ENCODE data around the gene PTH1R. TPM values are rescaled to one million over a fixed set of nuclear protein-coding genes. Genes with fewer than 3 reads are reported as not detected.

Gene PTH1R
- total and polyA plus RNA-seq, 12 donors, result 1.5 to 89.8 (median 4.2) TPM

GRCh38 chr3:46896386-46896785 lies 18.9 kb downstream of the PTH1R start:
- no peaks in the 10 kb centered on the region for H3K36me3 ChIP-seq
- no peak overlapping the region for H3K27ac ChIP-seq
- TF ChIP-seq CTCF (IDR thresholded peaks at IDR 0.05), result no peak
- H3K4me1 ChIP-seq, result peaks cover 11 to 53% (median 41%) of the 10 kb centered on the region in 9 donors
- no peak for ATAC-seq
- WGBS, 2 donors, result 71 to 73% methylated on average over 5 of the region's 5 CpGs
- H3K27me3 ChIP-seq, result peaks cover 0 to 46% (median 11%) of the 10 kb centered on the region in 7 donors
- H3K4me3 ChIP-seq, result no peak overlapping the region
- no peaks in the 10 kb centered on the region for H3K9me3 ChIP-seq
- intact Hi-C loops (cut with DNase I), result loop anchor here in 2 of 10 donors (5.0 kb wide), 2 partner anchors 194 to 234 kb away; partner anchors contain the start of gene TMIE (in 1 of the 2)
- DNase-seq, result no peak

GRCh38 chr3:46897031-46897430 lies 19.5 kb downstream of the PTH1R start:
- no peak overlapping the region for H3K27ac ChIP-seq
- no peak overlapping the region for H3K4me3 ChIP-seq
- no peaks in the 10 kb centered on the region for H3K36me3 ChIP-seq
- no peaks in the 10 kb centered on the region for H3K9me3 ChIP-seq
- intact Hi-C loops (cut with DNase I), result loop anchor here in 2 of 10 donors (5.0 kb wide), 2 partner anchors 195 to 235 kb away; partner anchors contain the start of gene TMIE (in 1 of the 2)
- peaks cover 10 to 47% (median 36%) of the 10 kb centered on the region in 9 donors for H3K4me1 ChIP-seq
- TF ChIP-seq CTCF (IDR thresholded peaks at IDR 0.05), result no peak
- 95 to 98% methylated on average over 2 of the region's 2 CpGs for WGBS, 2 donors
- H3K27me3 ChIP-seq, result peaks cover 0 to 41% (median 11%) of the 10 kb centered on the region in 7 donors
- DNase-seq (no peak), ATAC-seq (no peak)

GRCh38 chr3:46897829-46898320 lies 20.4 kb downstream of the PTH1R start:
- intact Hi-C loops (cut with DNase I), result loop anchor here in 2 of 10 donors (5.0 kb wide), 2 partner anchors 196 to 236 kb away; partner anchors contain the start of gene TMIE (in 1 of the 2)
- WGBS, 2 donors, result 80 to 85% methylated on average over 15 of the region's 15 CpGs

More at GRCh38 chr3:46897829-46898320, 20.4 kb downstream of the PTH1R start:
- TF ChIP-seq CTCF (IDR thresholded peaks at IDR 0.05), result no peak
- no peaks in the 10 kb centered on the region for H3K9me3 ChIP-seq
- peaks cover 0 to 33% (median 11%) of the 10 kb centered on the region in 7 donors for H3K27me3 ChIP-seq
- no peak overlapping the region for H3K27ac ChIP-seq
- ATAC-seq, result no peak
- no peak overlapping the region for H3K4me3 ChIP-seq
- peaks cover 6 to 38% (median 27%) of the 10 kb centered on the region in 9 donors for H3K4me1 ChIP-seq
- no peaks in the 10 kb centered on the region for H3K36me3 ChIP-seq
- DNase-seq, result no peak
